HUES64 (cell line): Measurements from ENCODE around the gene ERBB2.

Experiments
- H3K27ac ChIP-seq: 2 replicates; pipeline ENCODE4 v1.7.0; 2013; ENCODE audit warnings: low read depth, low read length, inconsistent platforms
- H3K27me3 ChIP-seq: 2 replicates; pipeline ENCODE4 v1.6.1; 2013; ENCODE audit warnings: mild to moderate bottlenecking, low read length; ENCODE audit not compliant: insufficient read depth
- H3K36me3 ChIP-seq: 2 replicates; pipeline ENCODE4 v1.6.1; 2013; ENCODE audit warnings: mild to moderate bottlenecking, low read length; ENCODE audit not compliant: insufficient read depth
- H3K4me1 ChIP-seq: 2 replicates; pipeline ENCODE4 v1.6.1; 2013; ENCODE audit warnings: mild to moderate bottlenecking, low read length, moderate library complexity; ENCODE audit not compliant: insufficient read depth
- H3K4me3 ChIP-seq: 2 replicates; pipeline ENCODE4 v1.5.1; 2013; ENCODE audit warnings: mild to moderate bottlenecking, low read length, moderate library complexity
- H3K9ac ChIP-seq: 2 replicates; pipeline ENCODE4 v1.6.1; 2013; ENCODE audit warnings: mild to moderate bottlenecking, low read depth, low read length
- H3K9me3 ChIP-seq: 2 replicates; pipeline ENCODE4 v1.6.1; 2013; ENCODE audit warnings: low read depth, low read length; ENCODE audit not compliant: insufficient read depth
- WGBS: fragments of 150-250, 120-280 bp; methylation state at CpG from one replicate; pipeline ENCODE4 v1.1.7; 2013; ENCODE audit warnings: missing lambda C conversion rate; 5-methylcytosine and 5-hydroxymethylcytosine counted together

The ERBB2 gene

DNA sequence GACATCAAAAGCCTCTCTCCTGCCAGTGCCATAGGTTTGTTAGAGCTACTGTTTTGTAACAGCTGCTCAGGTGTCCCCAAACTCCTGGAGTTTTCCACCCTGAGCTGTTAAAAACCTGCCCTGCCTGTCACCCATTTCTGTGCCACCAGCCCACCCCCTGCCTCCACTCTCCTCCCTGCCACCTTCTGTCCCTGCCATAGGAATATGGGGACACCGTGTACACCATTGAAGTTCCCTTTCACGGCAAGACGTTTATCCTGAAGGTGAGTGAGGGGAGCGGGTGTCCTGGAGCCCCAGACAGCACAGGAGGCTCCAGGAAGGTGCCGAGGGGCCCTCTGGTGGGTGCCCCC, 39.9 kb upstream of the ERBB2 start:
- Histone ChIP-seq H3K27me3 (no peaks in the 10 kb centered on the region), H3K4me1 (peaks cover 19% of the 10 kb centered on the region), H3K27ac (no peak overlapping the region), H3K9me3 (no peaks in the 10 kb centered on the region), H3K36me3 (peaks cover 16% of the 10 kb centered on the region), H3K4me3 (no peak overlapping the region), H3K9ac (no peak overlapping the region)
- 95% methylated on average over 5 of the region's 5 CpGs for WGBS

DNA sequence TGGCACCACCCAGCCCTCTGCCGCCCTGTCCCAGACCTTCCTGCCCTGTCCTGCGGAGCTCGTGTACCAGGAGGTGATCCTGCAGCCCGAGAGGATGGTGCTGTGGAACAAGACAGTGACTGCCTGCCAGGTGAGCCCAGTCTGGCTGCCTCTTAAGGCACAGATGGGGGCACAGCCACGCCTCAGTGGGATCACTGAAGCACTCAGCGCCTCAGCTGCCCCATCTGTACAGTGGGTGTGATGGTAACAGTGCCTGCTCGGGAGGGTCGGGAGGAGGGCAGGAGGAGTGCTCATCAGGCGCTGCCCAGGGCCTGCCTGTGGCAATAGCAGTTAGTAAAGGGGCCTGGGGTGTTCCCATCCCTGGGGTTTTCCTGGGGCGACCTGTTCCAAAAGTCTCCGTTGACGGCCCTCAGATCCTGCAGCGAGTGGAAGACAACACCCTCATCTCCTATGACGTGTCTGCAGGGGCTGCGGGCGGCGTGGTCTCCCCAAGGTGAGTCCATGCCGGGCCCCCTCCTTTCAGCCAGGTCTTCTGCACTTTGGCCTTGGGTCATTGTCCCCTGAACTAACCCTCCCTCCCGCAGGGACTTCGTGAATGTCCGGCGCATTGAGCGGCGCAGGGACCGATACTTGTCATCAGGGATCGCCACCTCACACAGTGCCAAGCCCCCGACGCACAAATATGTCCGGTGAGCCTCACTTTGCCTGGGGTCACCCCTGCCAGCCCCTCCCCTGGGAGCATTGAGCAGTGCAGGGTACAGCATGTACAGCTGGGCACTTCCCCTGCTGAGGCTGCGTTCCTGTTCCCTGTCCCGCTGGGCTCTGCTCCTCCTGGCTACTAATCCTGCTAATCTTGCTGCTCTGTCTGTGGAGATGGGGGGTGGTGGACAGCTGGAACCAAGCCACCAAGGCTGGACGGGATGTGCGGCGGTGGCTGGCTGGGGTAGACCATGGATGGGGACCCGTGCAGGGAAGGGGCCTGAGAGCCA, 39.2 kb upstream of the ERBB2 start:
- Histone ChIP-seq H3K4me1 (peaks cover 21% of the 10 kb centered on the region), H3K9me3 (no peaks in the 10 kb centered on the region), H3K27me3 (peaks cover 2% of the 10 kb centered on the region; the same call in 1 of the 2 replicates), H3K27ac (no peak overlapping the region), H3K36me3 (peaks cover 16% of the 10 kb centered on the region), H3K9ac (no peak overlapping the region), H3K4me3 (no peak overlapping the region)
- WGBS = 94% methylated on average over 35 of the region's 35 CpGs

DNA sequence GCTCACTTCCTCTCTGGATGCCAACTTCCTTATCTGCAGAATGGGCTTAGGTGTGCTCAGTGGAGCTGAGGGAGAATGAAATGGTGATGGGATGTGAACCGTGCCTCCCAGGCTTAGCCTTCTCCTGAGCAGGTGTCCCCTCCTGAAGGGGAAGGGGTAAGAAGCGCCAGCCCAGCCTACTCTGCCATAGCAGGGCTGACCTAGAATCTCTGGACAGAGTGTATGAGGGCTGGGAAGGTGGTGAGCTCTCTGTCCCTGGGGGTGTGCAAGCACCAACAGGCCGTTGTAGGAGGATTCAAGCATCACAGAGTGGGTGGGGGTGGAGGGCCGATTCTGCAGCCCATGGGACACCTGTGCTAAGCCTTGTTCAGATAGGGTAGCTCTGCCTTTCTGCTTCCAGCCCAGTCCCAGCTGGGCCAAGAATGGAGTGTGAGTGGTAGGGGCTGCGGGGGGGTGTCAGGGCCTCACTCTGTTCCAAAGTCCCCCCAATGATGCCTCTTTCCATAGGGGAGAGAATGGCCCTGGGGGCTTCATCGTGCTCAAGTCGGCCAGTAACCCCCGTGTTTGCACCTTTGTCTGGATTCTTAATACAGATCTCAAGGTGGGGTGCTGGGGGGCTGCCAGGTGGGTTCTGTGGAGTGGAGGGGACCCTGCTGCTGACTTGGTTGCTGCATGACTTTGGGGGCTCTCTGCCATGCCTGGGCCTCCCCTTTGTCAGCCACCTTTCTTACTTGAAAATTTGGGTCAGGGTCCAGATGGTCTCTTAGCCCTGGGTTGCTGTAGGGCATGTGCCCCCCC, 37.9 kb upstream of the ERBB2 start:
- Histone ChIP-seq H3K36me3 (peaks cover 16% of the 10 kb centered on the region), H3K27me3 (peaks cover 14% of the 10 kb centered on the region), H3K4me1 (peaks cover 21% of the 10 kb centered on the region), H3K9me3 (no peaks in the 10 kb centered on the region), H3K27ac (no peak overlapping the region), H3K9ac (no peak overlapping the region), H3K4me3 (no peak overlapping the region)
- 87% methylated on average over 8 of the region's 8 CpGs for WGBS

DNA sequence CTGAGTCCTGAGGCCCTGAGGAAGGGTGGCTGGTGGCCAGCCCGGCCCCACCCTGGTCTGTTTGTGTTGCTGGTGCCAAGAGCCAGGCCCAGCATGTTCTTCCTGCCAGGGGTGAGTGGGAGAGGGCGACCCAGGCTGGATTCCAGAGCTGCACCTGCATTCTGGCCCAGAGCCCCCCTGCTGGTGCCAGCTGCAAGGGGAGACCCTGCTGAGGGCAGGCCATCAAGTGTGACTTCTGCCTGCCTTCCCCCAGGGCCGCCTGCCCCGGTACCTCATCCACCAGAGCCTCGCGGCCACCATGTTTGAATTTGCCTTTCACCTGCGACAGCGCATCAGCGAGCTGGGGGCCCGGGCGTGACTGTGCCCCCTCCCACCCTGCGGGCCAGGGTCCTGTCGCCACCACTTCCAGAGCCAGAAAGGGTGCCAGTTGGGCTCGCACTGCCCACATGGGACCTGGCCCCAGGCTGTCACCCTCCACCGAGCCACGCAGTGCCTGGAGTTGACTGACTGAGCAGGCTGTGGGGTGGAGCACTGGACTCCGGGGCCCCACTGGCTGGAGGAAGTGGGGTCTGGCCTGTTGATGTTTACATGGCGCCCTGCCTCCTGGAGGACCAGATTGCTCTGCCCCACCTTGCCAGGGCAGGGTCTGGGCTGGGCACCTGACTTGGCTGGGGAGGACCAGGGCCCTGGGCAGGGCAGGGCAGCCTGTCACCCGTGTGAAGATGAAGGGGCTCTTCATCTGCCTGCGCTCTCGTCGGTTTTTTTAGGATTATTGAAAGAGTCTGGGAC, 37.1 kb upstream of the ERBB2 start:
- peaks cover 21% of the 10 kb centered on the region for H3K4me1 ChIP-seq
- no peak overlapping the region for H3K9ac ChIP-seq
- H3K36me3 ChIP-seq = peaks cover 16% of the 10 kb centered on the region
- H3K9me3 ChIP-seq = no peaks in the 10 kb centered on the region
- WGBS = 82% methylated on average over 22 of the region's 22 CpGs
- peaks cover 22% of the 10 kb centered on the region for H3K27me3 ChIP-seq
- H3K4me3 ChIP-seq = no peak overlapping the region
- H3K27ac ChIP-seq = peak overlapping the region; percentile 49; the same call in 1 of the 2 replicates

DNA sequence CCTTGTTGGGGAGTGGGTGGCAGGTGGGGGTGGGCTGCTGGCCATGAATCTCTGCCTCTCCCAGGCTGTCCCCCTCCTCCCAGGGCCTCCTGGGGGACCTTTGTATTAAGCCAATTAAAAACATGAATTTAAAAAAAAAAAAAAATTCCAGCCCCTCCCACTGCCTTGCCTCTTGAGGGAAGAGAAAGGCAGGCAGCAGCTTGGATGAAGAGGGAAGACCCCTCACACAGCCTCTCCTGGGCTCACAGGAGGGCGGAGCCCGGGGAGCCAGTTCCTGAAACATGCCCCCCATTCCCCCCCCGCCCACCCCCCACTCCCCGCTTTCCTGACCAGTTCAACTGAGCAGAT, 36.5 kb upstream of the ERBB2 start:
- no peaks in the 10 kb centered on the region for H3K9me3 ChIP-seq
- WGBS = 17% methylated on average over 1 of the region's 4 CpGs
- H3K4me1 ChIP-seq = peaks cover 21% of the 10 kb centered on the region
- peaks cover 16% of the 10 kb centered on the region for H3K36me3 ChIP-seq
- H3K27me3 ChIP-seq = peaks cover 28% of the 10 kb centered on the region
- no peak overlapping the region for H3K9ac ChIP-seq
- H3K4me3 ChIP-seq = no peak overlapping the region
- H3K27ac ChIP-seq = peak overlapping the region; percentile 49; the same call in 1 of the 2 replicates

DNA sequence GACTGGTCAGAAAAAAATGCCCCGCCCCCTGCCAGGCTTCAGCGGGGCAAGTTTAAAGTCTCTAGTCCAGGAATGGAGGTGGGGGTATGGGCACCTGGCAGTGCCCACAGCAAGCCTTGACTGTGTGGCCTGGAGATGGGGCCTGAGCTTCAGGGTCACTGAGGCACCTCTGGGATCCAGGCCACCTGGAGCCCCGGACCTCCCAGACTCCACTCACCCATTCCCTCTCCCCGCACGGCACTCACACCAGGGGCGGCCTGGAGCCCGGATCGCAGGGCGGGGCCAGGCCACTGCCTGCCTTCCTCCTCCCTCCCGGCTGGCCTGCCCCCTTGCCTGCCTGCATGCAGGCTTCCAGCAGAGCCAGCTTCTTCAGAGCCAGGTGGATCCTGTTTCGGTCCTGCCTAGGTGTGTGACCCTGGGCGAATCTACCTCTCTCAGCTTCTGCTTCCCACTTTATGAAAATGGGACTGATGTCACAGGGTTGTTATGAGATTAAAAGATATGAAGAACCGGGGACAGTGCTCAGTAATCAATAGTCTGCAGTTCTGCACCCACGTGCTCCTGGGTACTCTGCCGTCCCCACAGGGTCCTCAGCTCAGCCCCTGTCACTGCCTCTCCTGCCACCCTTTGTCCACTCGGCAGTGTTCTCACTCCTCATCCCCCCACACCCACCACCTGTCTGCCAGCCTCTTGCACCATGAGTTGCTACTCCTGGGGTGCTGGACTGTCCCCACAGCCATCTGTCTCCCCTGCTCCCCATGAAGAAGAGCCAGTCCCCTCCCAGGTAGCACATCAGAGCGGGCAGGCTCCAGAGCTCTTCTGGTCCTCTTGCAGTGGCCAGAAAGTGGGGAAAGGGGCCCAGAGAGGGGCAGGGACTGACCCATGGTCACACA, 35.9 kb upstream of the ERBB2 start:
- 13% methylated on average over 17 of the region's 17 CpGs for WGBS
- peaks cover 34% of the 10 kb centered on the region for H3K27me3 ChIP-seq
- H3K9me3 ChIP-seq = no peaks in the 10 kb centered on the region
- peaks cover 21% of the 10 kb centered on the region for H3K4me1 ChIP-seq
- H3K36me3 ChIP-seq = peaks cover 16% of the 10 kb centered on the region
- no peak overlapping the region; the same call in 1 of the 2 replicates for H3K27ac ChIP-seq
- peak overlapping the region; percentile 43 for H3K4me3 ChIP-seq
- H3K9ac ChIP-seq = no peak overlapping the region

DNA sequence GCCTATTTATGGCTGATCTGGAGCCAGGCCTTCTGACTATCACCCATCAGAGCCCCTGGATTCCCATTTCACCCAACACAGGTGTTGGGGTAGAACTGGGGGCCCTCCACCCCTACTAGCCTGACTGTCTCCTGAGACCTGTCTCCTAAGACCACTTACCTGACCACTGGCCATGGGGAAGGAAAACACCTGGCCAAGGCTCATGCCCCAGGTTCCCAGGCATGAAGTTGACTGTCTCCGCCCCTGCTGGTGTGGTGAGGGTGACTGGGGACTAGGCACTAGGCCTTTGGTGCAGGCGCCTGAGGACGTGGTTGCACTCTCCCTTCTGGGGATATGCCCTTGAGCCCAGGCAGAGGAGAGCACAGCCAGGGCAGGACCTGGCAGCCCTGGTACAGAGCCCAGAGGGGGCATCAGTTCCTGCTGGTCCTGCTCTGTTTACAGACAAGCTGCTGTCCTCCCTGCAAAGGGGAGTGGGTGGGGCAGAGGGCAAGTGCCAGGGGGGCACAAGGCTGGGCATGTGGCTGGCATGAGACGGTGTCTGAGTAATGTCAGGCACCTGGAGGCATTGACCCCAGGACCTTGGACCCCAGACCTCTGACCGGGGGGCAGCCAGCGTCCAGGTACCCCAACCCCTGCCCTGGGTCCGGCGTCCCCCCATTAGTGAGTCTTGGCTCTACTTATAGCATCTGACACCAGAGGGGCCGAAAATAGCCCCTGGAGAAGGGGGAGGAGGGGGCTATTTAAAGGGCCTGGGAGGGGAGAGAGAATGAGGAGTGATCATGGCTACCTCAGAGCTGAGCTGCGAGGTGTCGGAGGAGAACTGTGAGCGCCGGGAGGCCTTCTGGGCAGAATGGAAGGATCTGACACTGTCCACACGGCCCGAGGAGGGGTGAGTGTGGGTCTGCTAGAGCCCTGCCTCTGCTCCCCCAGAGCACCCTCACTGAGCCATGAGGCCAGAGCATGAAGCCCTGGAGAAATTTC, 35.0 kb upstream of the ERBB2 start, which contains the start of gene TCAP:
Gene TCAP, plus strand, starts transcription at position 769 of the 981 bp plus-strand sequence. Its CDS starts 11 bp downstream, at position 780.
- peaks cover 21% of the 10 kb centered on the region for H3K4me1 ChIP-seq
- H3K27me3 ChIP-seq = peaks cover 43% of the 10 kb centered on the region
- no peaks in the 10 kb centered on the region for H3K9me3 ChIP-seq
- H3K4me3 ChIP-seq = no peak within 1 kb of the TSS
- H3K9ac ChIP-seq = no peak within 1 kb of the TSS
- no peak within 1 kb of the TSS; the same call in 1 of the 2 replicates for H3K27ac ChIP-seq
- 70% methylated on average over 15 of the region's 15 CpGs for WGBS
- H3K36me3 ChIP-seq = peaks cover 11% of the 10 kb centered on the region

DNA sequence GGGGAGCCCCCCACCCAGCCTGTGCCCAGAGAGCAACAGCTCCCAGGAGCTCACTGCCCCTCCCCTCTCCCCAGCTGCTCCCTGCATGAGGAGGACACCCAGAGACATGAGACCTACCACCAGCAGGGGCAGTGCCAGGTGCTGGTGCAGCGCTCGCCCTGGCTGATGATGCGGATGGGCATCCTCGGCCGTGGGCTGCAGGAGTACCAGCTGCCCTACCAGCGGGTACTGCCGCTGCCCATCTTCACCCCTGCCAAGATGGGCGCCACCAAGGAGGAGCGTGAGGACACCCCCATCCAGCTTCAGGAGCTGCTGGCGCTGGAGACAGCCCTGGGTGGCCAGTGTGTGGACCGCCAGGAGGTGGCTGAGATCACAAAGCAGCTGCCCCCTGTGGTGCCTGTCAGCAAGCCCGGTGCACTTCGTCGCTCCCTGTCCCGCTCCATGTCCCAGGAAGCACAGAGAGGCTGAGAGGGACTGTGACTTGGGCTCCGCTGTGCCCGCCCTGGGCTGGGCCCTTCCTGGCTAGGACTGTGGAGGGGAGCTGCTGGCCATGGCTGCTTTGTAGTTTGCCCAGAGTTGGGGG, 34.1 kb upstream of the ERBB2 start:
- WGBS = 69% methylated on average over 17 of the region's 17 CpGs

DNA sequence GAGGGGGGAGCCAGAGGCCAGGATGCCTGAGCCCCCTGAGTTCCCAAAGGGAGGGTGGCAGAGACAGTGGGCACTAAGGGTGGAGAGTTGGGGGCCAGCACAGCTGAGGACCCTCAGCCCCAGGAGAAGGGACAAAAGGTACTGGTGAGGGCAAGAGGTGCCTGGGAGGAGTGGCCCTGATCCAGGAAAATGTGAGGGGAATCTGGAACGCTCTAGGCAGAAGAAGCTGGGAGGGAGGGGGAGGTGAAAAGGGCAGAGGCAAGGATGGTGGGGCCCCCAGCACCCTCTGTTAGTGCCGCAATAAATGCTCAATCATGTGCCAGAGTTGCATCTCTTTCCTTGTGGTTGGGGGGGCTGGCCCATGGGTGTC, 33.6 kb upstream of the ERBB2 start:
- Histone ChIP-seq H3K4me3 (no peak overlapping the region), H3K9ac (no peak overlapping the region), H3K9me3 (no peaks in the 10 kb centered on the region), H3K27me3 (peaks cover 44% of the 10 kb centered on the region), H3K4me1 (peaks cover 21% of the 10 kb centered on the region), H3K27ac (no peak overlapping the region), H3K36me3 (0 out of 2 replicates have a peak, but pooled peaks cover 1% of the 10 kb centered on the region)
- 58% methylated on average over 2 of the region's 2 CpGs for whole genome bisulfite sequencing

More for the DNA sequence above, 34.1 kb upstream of the ERBB2 start:
- Histone ChIP-seq H3K4me1 (peaks cover 21% of the 10 kb centered on the region), H3K9ac (no peak overlapping the region), H3K36me3 (0 out of 2 replicates have a peak, but pooled peaks cover 5% of the 10 kb centered on the region), H3K27me3 (peaks cover 44% of the 10 kb centered on the region), H3K27ac (no peak overlapping the region), H3K9me3 (no peaks in the 10 kb centered on the region), H3K4me3 (no peak overlapping the region)
